CD8-positive, alpha-beta memory T cell (primary cell): ENCODE results near the gene MCAT. TPM values are rescaled to one million over a fixed set of nuclear protein-coding genes. Genes with fewer than 3 reads are reported as not detected.

Experiments used
- CTCF ChIA-PET: fragments of 350-600 bp; sonication (Branson Sonifier 250); formaldehyde crosslinking; loops from one replicate; lab custom pipeline; 2021; ENCODE audit warnings: antibody characterized with exemption; lab: Charles Lee
- POLR2A ChIA-PET: fragments of 350-600 bp; sonication (Branson Sonifier 250); formaldehyde crosslinking; loops from one replicate; lab custom pipeline; 2021; ENCODE audit warnings: antibody characterized with exemption; lab: Charles Lee
- DNase-seq, 5 donors: peaks; one replicate each; pipeline versions ENCODE4 v3.0.0 to v3.0.0-alpha.2; 2020 to 2022; ENCODE audit warnings: mixed read lengths in 1 of 5
- H3K27ac ChIP-seq: one replicate; pipeline ENCODE4 v1.7.0; 2013; ENCODE audit warnings: low read depth, mild to moderate bottlenecking, low read length, moderate library complexity
- H3K27me3 ChIP-seq: 2 replicates; pipeline ENCODE4 v1.7.0; 2013; ENCODE audit warnings: low read length, mild to moderate bottlenecking; ENCODE audit not compliant: insufficient read depth, poor library complexity, severe bottlenecking
- H3K36me3 ChIP-seq: 2 replicates; pipeline ENCODE4 v1.7.0; 2013; ENCODE audit warnings: mild to moderate bottlenecking, low read length, moderate library complexity; ENCODE audit not compliant: insufficient read depth
- H3K4me1 ChIP-seq: 2 replicates; pipeline ENCODE4 v1.7.0; 2013; ENCODE audit warnings: mild to moderate bottlenecking, low read length, moderate library complexity; ENCODE audit not compliant: insufficient read depth
- H3K4me3 ChIP-seq: 2 replicates; pipeline ENCODE4 v1.7.0; 2013; ENCODE audit warnings: mild to moderate bottlenecking, low read length
- H3K9me3 ChIP-seq: 2 replicates; pipeline ENCODE4 v1.7.0; 2013; ENCODE audit warnings: mild to moderate bottlenecking, low read length
- H3K27ac Mint-ChIP-seq, 8 donors: one replicate each; pipeline ENCODE4 v1.8.0; 2020 to 2021; ENCODE audit warnings: mixed read lengths in 8 of 8, mild to moderate bottlenecking in 6 of 8, inconsistent platforms in 3 of 8, moderate library complexity in 3 of 8
- H3K27me3 Mint-ChIP-seq, 2 donors: one replicate each; pipeline ENCODE4 v1.8.0; 2020 to 2021; ENCODE audit warnings: mixed read lengths in 2 of 2, mild to moderate bottlenecking in 1 of 2, moderate library complexity in 1 of 2
- H3K36me3 Mint-ChIP-seq, 3 donors: one replicate each; pipeline ENCODE4 v1.8.0; 2020 to 2021; ENCODE audit warnings: mixed read lengths in 3 of 3, inconsistent platforms in 1 of 3, mild to moderate bottlenecking in 1 of 3
- H3K4me1 Mint-ChIP-seq, 3 donors: one replicate each; pipeline ENCODE4 v1.8.0; 2020 to 2021; ENCODE audit warnings: mixed read lengths in 3 of 3, inconsistent platforms in 1 of 3, mild to moderate bottlenecking in 1 of 3
- H3K4me3 Mint-ChIP-seq, 7 donors: one replicate each; pipeline ENCODE4 v1.8.0; 2020 to 2021; ENCODE audit warnings: mixed read lengths in 7 of 7, mild to moderate bottlenecking in 6 of 7, moderate library complexity in 4 of 7, inconsistent platforms in 2 of 7
- H3K9me3 Mint-ChIP-seq, 5 donors: one replicate each; pipeline ENCODE4 v1.8.0; 2020 to 2022; ENCODE audit warnings: mixed read lengths in 5 of 5, mild to moderate bottlenecking in 3 of 5, moderate library complexity in 2 of 5, inconsistent platforms in 1 of 5
- polyA plus RNA-seq: library from polyadenylated mRNA; unstranded; fragments of 300-500 nt; fragmentation: Illumina TruSeq; gene quantifications from one replicate; pipeline ENCODE4 v1.2.3, GENCODE V29; 2021
- total RNA-seq, 2 experiments: library from RNA; stranded (reverse); gene quantifications; one replicate each; pipeline ENCODE4 v1.2.3, GENCODE V29; 2021

Gene MCAT, protein sequence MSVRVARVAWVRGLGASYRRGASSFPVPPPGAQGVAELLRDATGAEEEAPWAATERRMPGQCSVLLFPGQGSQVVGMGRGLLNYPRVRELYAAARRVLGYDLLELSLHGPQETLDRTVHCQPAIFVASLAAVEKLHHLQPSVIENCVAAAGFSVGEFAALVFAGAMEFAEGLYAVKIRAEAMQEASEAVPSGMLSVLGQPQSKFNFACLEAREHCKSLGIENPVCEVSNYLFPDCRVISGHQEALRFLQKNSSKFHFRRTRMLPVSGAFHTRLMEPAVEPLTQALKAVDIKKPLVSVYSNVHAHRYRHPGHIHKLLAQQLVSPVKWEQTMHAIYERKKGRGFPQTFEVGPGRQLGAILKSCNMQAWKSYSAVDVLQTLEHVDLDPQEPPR
- total RNA-seq (10 to 100 TPM; 28.4 to 29.3 TPM), polyA plus RNA-seq (9.7 TPM)

GRCh38 chr22:43142880-43143562 lies at the start of gene MCAT:
TSS of gene MCAT (minus strand) at chr22:43143398. CDS start at chr22:43143348, 50 bp downstream.
- H3K27ac Mint-ChIP-seq = peak within 1 kb of the TSS; percentile 90 to 97 (median 96)
- no peaks in the 10 kb centered on the region for H3K36me3 ChIP-seq
- no peaks in the 10 kb centered on the region for H3K9me3 Mint-ChIP-seq
- ChIA-PET CTCF (no interaction called here), POLR2A (interaction anchor here (0.6 to 1.1 kb wide), 3 partner anchors 17 to 33 kb away, joined by 3 to 5 read pairs (median 3); partner anchors contain the start of gene BIK)
- H3K36me3 Mint-ChIP-seq = peaks cover 0 to 31% (median 5%) of the 10 kb centered on the region in 3 donors
- peak within 1 kb of the TSS; percentile 60 for H3K27ac ChIP-seq
- H3K4me1 Mint-ChIP-seq = peaks cover 11 to 33% (median 23%) of the 10 kb centered on the region in 3 donors
- peak within 1 kb of the TSS; percentile 69 for H3K4me3 ChIP-seq
- no peaks in the 10 kb centered on the region for H3K27me3 ChIP-seq
- DNase-seq = peak; percentile 68 to 85 (median 78)
- peaks cover 14% of the 10 kb centered on the region for H3K4me1 ChIP-seq
- peak within 1 kb of the TSS; percentile 86 to 93 (median 89) for H3K4me3 Mint-ChIP-seq
- H3K9me3 ChIP-seq = no peaks in the 10 kb centered on the region
- H3K27me3 Mint-ChIP-seq = peaks cover 1 to 2% of the 10 kb centered on the region in 2 donors

DNA sequence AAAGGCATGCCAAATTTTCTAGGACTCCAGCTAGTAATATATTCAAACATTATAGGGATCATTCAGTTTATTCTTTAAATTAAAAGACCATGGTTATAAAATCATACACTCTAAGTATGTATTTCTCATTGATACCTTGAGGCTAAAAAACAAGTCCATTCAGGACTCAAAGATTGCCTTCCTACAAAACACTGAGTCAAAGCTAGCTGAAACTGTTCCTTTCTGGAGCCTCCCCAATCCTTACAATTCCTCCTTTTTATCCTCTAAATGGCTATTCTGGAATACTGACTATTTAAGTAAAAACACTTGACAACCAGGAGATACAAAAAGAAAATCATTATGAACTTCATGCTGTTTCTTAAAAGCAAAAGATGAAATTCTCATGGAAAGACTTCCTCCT lies 48.6 kb upstream of the MCAT start:
- ChIA-PET CTCF (no interaction called here), POLR2A (no interaction called here)
- H3K36me3 ChIP-seq = no peaks in the 10 kb centered on the region
- Mint-ChIP-seq H3K4me1 (peaks cover 3 to 12% (median 12%) of the 10 kb centered on the region in 3 donors), H3K27me3 (peaks cover 6 to 8% of the 10 kb centered on the region in 2 donors), H3K9me3 (no peaks in the 10 kb centered on the region), H3K4me3 (no peak overlapping the region), H3K27ac (peak overlapping the region in 3 of 8 donors; percentile 15 to 84 (median 29)), H3K36me3 (peaks cover 0 to 3% (median 2%) of the 10 kb centered on the region in 3 donors)
- H3K4me1 ChIP-seq = peaks cover 8% of the 10 kb centered on the region
- no peak for DNase-seq
- H3K27ac ChIP-seq = no peak overlapping the region
- no peaks in the 10 kb centered on the region for H3K9me3 ChIP-seq
- H3K4me3 ChIP-seq = no peak overlapping the region
- no peaks in the 10 kb centered on the region for H3K27me3 ChIP-seq

- peaks cover 0 to under 1% of the 10 kb centered on the region in 2 donors for H3K27me3 Mint-ChIP-seq
- H3K36me3 ChIP-seq = no peaks in the 10 kb centered on the region
- H3K27me3 ChIP-seq = no peaks in the 10 kb centered on the region
- ChIA-PET POLR2A (no interaction called here), CTCF (no interaction called here)
- H3K9me3 ChIP-seq = no peaks in the 10 kb centered on the region
- H3K27ac ChIP-seq = no peak overlapping the region
- peaks cover 9 to 33% (median 21%) of the 10 kb centered on the region in 3 donors for H3K4me1 Mint-ChIP-seq
- H3K4me3 ChIP-seq = no peak overlapping the region
- H3K4me3 Mint-ChIP-seq = peak overlapping the region; percentile 5 to 60 (median 47)
- no peaks in the 10 kb centered on the region for H3K9me3 Mint-ChIP-seq
- DNase-seq = no peak
- peaks cover 0 to 3% (median 2%) of the 10 kb centered on the region in 3 donors for H3K36me3 Mint-ChIP-seq
- peak overlapping the region; percentile 30 to 94 (median 84) for H3K27ac Mint-ChIP-seq
- peaks cover 17% of the 10 kb centered on the region for H3K4me1 ChIP-seq
Observed at GRCh38 chr22:43188829-43189545, 45.8 kb upstream of the MCAT start.

GRCh38 chr22:43187171-43188099 lies 44.2 kb upstream of the MCAT start:
- Histone ChIP-seq H3K27me3 (no peaks in the 10 kb centered on the region), H3K4me1 (peaks cover 17% of the 10 kb centered on the region), H3K36me3 (no peaks in the 10 kb centered on the region), H3K4me3 (peak overlapping the region; percentile 68), H3K27ac (peak overlapping the region; percentile 86), H3K9me3 (no peaks in the 10 kb centered on the region)
- Mint-ChIP-seq H3K4me3 (peak overlapping the region; percentile 77 to 91 (median 85)), H3K9me3 (no peaks in the 10 kb centered on the region), H3K27me3 (no peaks in the 10 kb centered on the region), H3K27ac (peak overlapping the region; percentile 96 to 100 (median 97)), H3K36me3 (peaks cover 2 to 3% (median 2%) of the 10 kb centered on the region in 3 donors), H3K4me1 (peaks cover 9 to 35% (median 21%) of the 10 kb centered on the region in 3 donors)
- DNase-seq = peak; percentile 92 to 98 (median 96)
- POLR2A ChIA-PET = interaction anchor here (0.6 to 1.3 kb wide), 10 partner anchors 35 to 573 kb away, joined by 3 to 5 read pairs (median 3); partner anchors contain the start of genes POLDIP3 and TSPO
- CTCF ChIA-PET = interaction anchor here (0.8 to 1.7 kb wide), 9 partner anchors 8 to 159 kb away, joined by 3 to 8 read pairs (median 4); no protein-coding TSS in a partner anchor

- H3K9me3 Mint-ChIP-seq = no peaks in the 10 kb centered on the region
- H3K4me3 Mint-ChIP-seq = peak within 1 kb of the TSS; percentile 77 to 91 (median 85)
- Histone ChIP-seq H3K4me3 (peak within 1 kb of the TSS; percentile 68), H3K9me3 (no peaks in the 10 kb centered on the region), H3K27me3 (no peaks in the 10 kb centered on the region), H3K27ac (peak within 1 kb of the TSS; percentile 86), H3K36me3 (no peaks in the 10 kb centered on the region), H3K4me1 (peaks cover 17% of the 10 kb centered on the region)
- H3K27ac Mint-ChIP-seq = peak within 1 kb of the TSS; percentile 96 to 100 (median 97)
- peak; percentile 62 to 73 (median 66) for DNase-seq
- no peaks in the 10 kb centered on the region for H3K27me3 Mint-ChIP-seq
- H3K4me1 Mint-ChIP-seq = peaks cover 10 to 37% (median 24%) of the 10 kb centered on the region in 3 donors
- H3K36me3 Mint-ChIP-seq = peaks cover 2 to 4% (median 2%) of the 10 kb centered on the region in 3 donors
- CTCF ChIA-PET = interaction anchor here (1.0 to 1.7 kb wide), 6 partner anchors 14 to 160 kb away, joined by 3 to 8 read pairs (median 4); no protein-coding TSS in a partner anchor
- POLR2A ChIA-PET = interaction anchor here (0.6 to 1.3 kb wide), 8 partner anchors 34 to 330 kb away, joined by 3 to 5 read pairs (median 3); partner anchors contain the start of gene TSPO
Observed at GRCh38 chr22:43186272-43187170, 43.3 kb upstream of the MCAT start, which contains the start of gene TTLL12. TSS of gene TTLL12 (minus strand) at chr22:43187134. CDS start at chr22:43187069, 65 bp downstream.

DNA sequence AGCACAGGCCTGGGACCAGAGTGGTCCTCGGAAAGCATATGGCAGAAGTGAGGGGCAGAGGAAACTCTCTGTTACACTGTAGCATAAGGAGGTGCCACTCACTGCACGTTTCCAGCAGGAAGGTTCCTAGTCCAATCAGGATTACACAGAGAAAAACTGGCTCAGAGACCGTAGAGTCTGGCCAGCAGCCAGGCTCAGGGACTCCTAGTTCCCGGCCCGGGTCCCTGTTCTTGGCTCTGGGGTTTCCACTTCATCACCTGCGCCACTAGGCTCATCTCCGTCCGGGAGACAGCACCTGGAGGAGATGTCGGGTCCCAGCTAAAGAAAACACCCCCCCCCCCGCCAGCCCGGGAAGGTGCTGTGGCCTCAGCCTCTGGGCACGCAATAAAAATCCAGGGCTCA lies 42.7 kb upstream of the MCAT start:
- Mint-ChIP-seq H3K36me3 (peaks cover 0 to 7% (median 2%) of the 10 kb centered on the region in 3 donors), H3K27ac (peak overlapping the region in 6 of 8 donors; percentile 19 to 86 (median 56)), H3K4me1 (peaks cover 10 to 37% (median 24%) of the 10 kb centered on the region in 3 donors), H3K27me3 (no peaks in the 10 kb centered on the region), H3K4me3 (peak overlapping the region; percentile 63 to 84 (median 74)), H3K9me3 (no peaks in the 10 kb centered on the region)
- H3K36me3 ChIP-seq = no peaks in the 10 kb centered on the region
- no peak for DNase-seq
- peak overlapping the region; percentile 48 for H3K27ac ChIP-seq
- H3K4me1 ChIP-seq = peaks cover 17% of the 10 kb centered on the region
- no peaks in the 10 kb centered on the region for H3K9me3 ChIP-seq
- H3K27me3 ChIP-seq = no peaks in the 10 kb centered on the region
- CTCF ChIA-PET = no interaction called here
- peak overlapping the region; percentile 49 for H3K4me3 ChIP-seq
- POLR2A ChIA-PET = no interaction called here
